GM15510 (cell line): ENCODE measurements around the gene CYTL1.

ENCODE experiments used
- POLR2A ChIP-seq: IDR thresholded peaks from 3 replicates; pipeline ENCODE4 v1.6.1; 2011; ENCODE audit warnings: borderline replicate concordance; ENCODE audit not compliant: insufficient read length; ENCODE audit errors: extremely low read depth

Gene CYTL1

GRCh38 chr4:5040856-5041620 lies 21.8 kb upstream of the CYTL1 start:
- no peak for TF ChIP-seq POLR2A

DNA sequence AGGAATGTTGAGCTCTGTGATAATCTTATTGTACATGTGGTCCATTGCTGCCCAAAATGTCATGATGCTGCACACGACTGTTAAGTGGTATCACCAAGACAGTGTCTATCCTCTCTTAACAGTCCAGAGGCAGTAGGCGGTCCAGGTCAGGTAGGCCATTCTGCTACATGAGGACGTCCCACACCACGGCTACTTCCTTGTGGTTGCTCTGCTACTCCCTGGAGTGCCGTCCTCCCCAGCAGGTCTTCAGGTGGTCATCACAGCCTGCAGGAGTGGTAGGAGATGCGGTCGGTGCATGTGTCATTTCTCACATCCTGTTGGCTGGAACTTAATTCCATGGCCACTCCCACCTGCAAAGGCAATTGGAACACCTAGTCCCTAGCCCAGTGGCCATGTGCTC lies 20.5 kb upstream of the CYTL1 start:
- no peak for TF ChIP-seq POLR2A

- no peak for TF ChIP-seq POLR2A
Observed at GRCh38 chr4:5037553-5038551, 18.6 kb upstream of the CYTL1 start.

GRCh38 chr4:5036239-5036638 lies 17.0 kb upstream of the CYTL1 start:
- no peak for TF ChIP-seq POLR2A

DNA sequence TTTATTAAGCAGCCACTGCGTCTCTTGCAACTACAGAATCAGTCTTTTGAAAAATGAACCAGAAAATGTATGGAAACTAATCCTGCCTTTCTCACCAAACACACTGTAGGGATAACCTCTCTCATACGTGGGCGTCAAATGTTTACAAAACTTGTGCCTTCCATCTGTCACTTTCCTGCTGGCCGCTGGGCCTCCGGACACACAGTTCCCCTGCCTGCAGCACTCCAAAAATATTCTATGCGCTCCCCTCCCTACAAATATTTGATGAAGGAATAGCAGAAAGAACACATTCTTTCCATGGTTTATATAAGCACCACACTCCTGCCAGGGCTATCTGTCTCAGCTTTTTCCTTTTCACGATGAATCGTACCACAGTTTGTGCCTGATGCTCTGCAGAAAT lies 14.9 kb upstream of the CYTL1 start:
- TF ChIP-seq POLR2A = no peak

DNA sequence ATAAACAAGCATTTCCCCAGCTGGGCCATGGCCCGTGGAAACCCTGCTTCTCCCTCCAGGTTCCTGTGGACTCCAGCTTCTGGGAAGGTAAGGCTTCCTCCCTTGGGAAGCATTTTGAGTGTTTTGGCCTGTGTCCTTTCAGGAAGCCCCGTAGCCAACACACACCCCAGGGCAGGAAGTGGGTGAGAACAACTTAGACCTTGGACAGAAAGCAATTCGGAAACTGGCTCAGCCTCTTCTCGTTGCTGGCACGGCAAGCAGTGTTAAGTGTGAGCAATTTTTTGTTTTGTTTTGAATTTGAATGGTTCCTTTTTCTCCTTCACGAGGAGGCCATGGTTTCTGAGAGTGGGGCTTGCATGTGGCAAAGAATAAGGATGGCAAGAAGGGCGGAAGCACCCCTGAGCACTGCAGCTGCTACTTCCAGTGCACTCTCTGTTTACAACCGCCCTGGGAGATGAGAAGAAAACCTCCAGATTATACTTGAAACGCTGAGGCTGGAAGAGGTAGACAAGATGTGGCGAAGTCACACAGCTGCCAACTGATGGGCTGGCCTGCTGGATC lies 14.1 kb upstream of the CYTL1 start:
- TF ChIP-seq POLR2A = no peak

- no peak for TF ChIP-seq POLR2A
Observed at GRCh38 chr4:5032813-5033212, 13.6 kb upstream of the CYTL1 start.

DNA sequence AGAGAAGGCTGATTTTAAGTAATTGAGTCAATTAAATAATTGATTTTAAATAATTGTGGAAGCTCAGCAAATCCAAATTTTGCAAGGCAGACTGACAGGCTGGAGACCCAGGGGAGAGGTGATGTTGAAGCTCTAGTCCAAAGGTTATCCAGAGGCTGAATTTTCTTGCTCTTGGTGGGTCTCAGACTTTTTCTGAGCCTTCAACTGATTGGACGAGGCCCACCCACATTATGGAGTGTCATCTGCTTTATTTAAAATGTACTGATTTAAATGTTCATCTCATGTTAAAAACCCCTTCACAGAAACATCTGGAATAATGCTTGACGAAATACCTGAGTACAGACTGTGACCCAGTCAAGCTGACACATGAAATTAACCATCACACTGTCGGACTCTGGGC lies 11.7 kb upstream of the CYTL1 start:
- TF ChIP-seq POLR2A = no peak

- no peak for TF ChIP-seq POLR2A
Observed at GRCh38 chr4:5030221-5030620, 11.0 kb upstream of the CYTL1 start.

GRCh38 chr4:5029447-5029846 lies 10.2 kb upstream of the CYTL1 start:
- TF ChIP-seq POLR2A = no peak

GRCh38 chr4:5028480-5028879 lies 9.2 kb upstream of the CYTL1 start:
- TF ChIP-seq POLR2A = no peak

- no peak for TF ChIP-seq POLR2A
Observed at GRCh38 chr4:5027346-5027745, 8.1 kb upstream of the CYTL1 start.

- TF ChIP-seq POLR2A = no peak
Observed at GRCh38 chr4:5026371-5026770, 7.1 kb upstream of the CYTL1 start.

GRCh38 chr4:5024673-5025072 lies 5.4 kb upstream of the CYTL1 start:
- TF ChIP-seq POLR2A = no peak

DNA sequence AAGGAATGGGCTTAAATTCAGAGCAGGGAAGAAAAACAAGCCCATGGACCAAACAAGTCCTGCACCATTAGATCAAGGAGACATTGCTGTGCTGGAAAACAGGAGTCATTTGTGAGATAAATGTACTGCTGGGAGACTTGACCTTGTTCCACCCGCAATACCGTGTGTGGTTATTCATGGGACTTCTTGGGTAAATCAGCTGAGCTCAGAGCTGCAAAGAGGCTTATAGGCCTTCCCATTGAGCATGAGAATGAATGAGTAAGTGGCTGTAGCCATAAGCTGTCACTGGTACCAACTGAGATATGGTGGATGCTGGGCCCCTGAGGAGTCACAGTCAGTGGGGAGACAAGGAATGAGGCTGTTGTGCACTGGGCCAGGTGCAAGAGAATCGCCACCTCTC lies 2.3 kb upstream of the CYTL1 start:
- TF ChIP-seq POLR2A = no peak
